K562 (cell line): ENCODE data around the gene CYB5D1. TPM values are rescaled to one million over a fixed set of nuclear protein-coding genes. Genes with fewer than 3 reads are reported as not detected.

Experiments used
- ATAC-seq: fragments of 200-7000 bp; cut with Tn5 transposase; 3 replicates; pipeline ENCODE4 v1.9.1; 2020; ENCODE audit warnings: moderate library complexity
- BruUV-seq: library from RNA; stranded (reverse); fragments of 400-500 nt; replicated peaks from 2 replicates; lab custom pipeline; 2021; lab: Mats Ljungman, UMichigan
- CTCF ChIA-PET: fragments of 300-600 bp; formaldehyde crosslinking; extraction: SDS; loops from one replicate; lab custom pipeline; 2021; ENCODE audit warnings: low intra/inter-chr PET ratio; lab: Yijun Ruan, JAX
- POLR2A ChIA-PET: fragments of 300-600, 350-650 bp; sonication (Branson Sonifier 250); formaldehyde crosslinking; extraction: SDS; loops from one replicate; lab custom pipeline; 2021; ENCODE audit warnings: antibody characterized with exemption, inconsistent platforms; lab: Yijun Ruan, JAX
- DNase-seq, 4 experiments: peaks; one replicate each; pipeline versions ENCODE4 v3.0.0 to v3.0.0-alpha.2; 2011 to 2018; ENCODE audit warnings: low spot score in 3 of 4, mixed read lengths in 3 of 4; ENCODE audit errors: extremely low read depth in 1 of 4
- FAIRE-seq: peaks from 2 replicates; lab custom pipeline; 2011; peaks lifted over from hg19 to GRCh38; lab: Jason Lieb, UNC
- H2AFZ ChIP-seq: 2 replicates; pipeline ENCODE4 v1.6.0; 2011; ENCODE audit warnings: low read depth, low read length, control low read depth, inconsistent platforms
- H3K27ac ChIP-seq: fragments of 200-600 bp; 3 replicates; pipeline ENCODE4 v1.8.0; 2011; ENCODE audit warnings: low read depth, mild to moderate bottlenecking, control low read depth, inconsistent platforms, low read length, moderate library complexity, mixed read lengths; ENCODE audit errors: extremely low read depth
- H3K27me3 ChIP-seq, 2 experiments: fragments of 300-600 bp in 1 of 2; 2 replicates in 1 of 2; 3 replicates in 1 of 2; pipeline versions ENCODE4 v1.6.0 to v1.8.0; 2011; ENCODE audit warnings: inconsistent platforms in 2 of 2, low read length in 2 of 2, mild to moderate bottlenecking in 1 of 2, mixed read lengths in 1 of 2, moderate library complexity in 1 of 2; ENCODE audit not compliant: control insufficient read depth in 2 of 2, insufficient read depth in 2 of 2
- H3K36me3 ChIP-seq: fragments of 300-600 bp; 3 replicates; pipeline ENCODE4 v1.8.0; 2011; ENCODE audit warnings: mild to moderate bottlenecking, low read length, inconsistent platforms; ENCODE audit not compliant: control insufficient read depth, insufficient read depth
- H3K4me1 ChIP-seq, 2 experiments: fragments of 200-600 bp in 1 of 2; replicated peaks in 1 of 2; 2 replicates in 1 of 2; 3 replicates in 1 of 2; pipeline versions ENCODE4 v1.5.1 to v1.8.0; 2011; ENCODE audit warnings: inconsistent platforms in 2 of 2, low read length in 2 of 2, mild to moderate bottlenecking in 1 of 2, mixed read lengths in 1 of 2, moderate library complexity in 1 of 2; ENCODE audit not compliant: control insufficient read depth in 2 of 2, insufficient read depth in 2 of 2
- H3K4me2 ChIP-seq: 2 replicates; pipeline ENCODE4 v1.6.1; 2011; ENCODE audit warnings: low read length, control low read depth, inconsistent platforms, mixed read lengths; ENCODE audit not compliant: insufficient read depth
- H3K4me3 ChIP-seq: fragments of 200-600 bp; sonication (generic), shearing (Covaris generic); 2 replicates; pipeline ENCODE4 v1.5.1; 2016; ENCODE audit warnings: control low read depth, inconsistent platforms
- H3K79me2 ChIP-seq: fragments of 200-600 bp; 3 replicates; pipeline ENCODE4 v1.8.0; 2011; ENCODE audit warnings: low read length, inconsistent platforms; ENCODE audit not compliant: control insufficient read depth, insufficient read depth
- H3K9ac ChIP-seq, 2 experiments: 2 replicates each; pipeline versions ENCODE4 v1.6.0 to v1.6.1; 2011; ENCODE audit warnings: low read depth in 2 of 2, low read length in 2 of 2, control low read depth in 1 of 2, inconsistent platforms in 1 of 2, mild to moderate bottlenecking in 1 of 2, mixed read lengths in 1 of 2; ENCODE audit not compliant: insufficient read depth in 1 of 2
- H3K9me1 ChIP-seq: one replicate; pipeline ENCODE4 v1.6.0; 2011; ENCODE audit warnings: inconsistent platforms, mild to moderate bottlenecking, low read length, moderate library complexity; ENCODE audit not compliant: control insufficient read depth, insufficient read depth
- H3K9me3 ChIP-seq: replicated peaks from 2 replicates; pipeline ENCODE4 v1.5.1; 2011; ENCODE audit warnings: low read depth, low read length, inconsistent platforms; ENCODE audit not compliant: control insufficient read depth, insufficient read depth
- H4K20me1 ChIP-seq: replicated peaks from 2 replicates; pipeline ENCODE4 v1.6.1; 2011; ENCODE audit warnings: low read length, inconsistent platforms, mixed read lengths; ENCODE audit not compliant: control insufficient read depth, insufficient read depth
- ZBTB34 ChIP-seq: fragments of 250-450 bp; sonication (Bioruptor Pico); IDR thresholded peaks from 2 replicates; pipeline ENCODE4 v1.8.0; 2021; ENCODE audit warnings: mild to moderate bottlenecking, moderate library complexity
- WGBS: fragments of 100-300 bp; shearing (Covaris generic); methylation state at CpG from one replicate; pipeline ENCODE4 v1.1.6; 2016; ENCODE audit warnings: low coverage, mixed read lengths; ENCODE audit not compliant: insufficient coverage; ENCODE audit errors: missing lambda C conversion rate; 5-methylcytosine and 5-hydroxymethylcytosine counted together
- in situ Hi-C: fragments of 300-500 bp; cut with MboI; formaldehyde crosslinking; loops from 4 replicates; pipeline ENCODE4 v1.15.0; 2018; ENCODE audit warnings: inconsistent platforms, mixed read lengths
- intact Hi-C: fragments of 100-400 bp; cut with micrococcal nuclease; formaldehyde crosslinking; loops from 2 replicates; pipeline ENCODE4 v1.14.2; 2022
- polyA plus RNA-seq, 8 experiments: library from polyadenylated mRNA; depleted of rRNA in 4 of 8; stranded (reverse) in 5 of 8; unstranded in 3 of 8; fragments of >200 nt; fragmentation: Nextera tagmentation in 2 of 8; fragmentation: Illumina TruSeq in 1 of 8; extraction: Ambion mirVana in 2 of 8; extraction: Trizol in 1 of 8; gene quantifications; 2 replicates each; pipeline versions ENCODE4 v1.2.1 to v1.2.3, GENCODE V29; 2011 to 2014; ENCODE audit warnings: inconsistent platforms in 1 of 8, missing spikeins in 1 of 8
- total RNA-seq, 7 experiments: library from RNA; depleted of rRNA in 6 of 7; stranded (reverse); fragments of >200 nt in 6 of 7; fragmentation: Illumina TruSeq in 2 of 7; extraction: Trizol in 2 of 7; gene quantifications; 2 replicates each; pipeline versions ENCODE4 v1.2.1 to v1.2.3, GENCODE V29; 2011 to 2021; ENCODE audit warnings: low replicate concordance in 1 of 7
- TF ChIP-seq, protein P1 (sequence below), 2 experiments: fragments of 150-350 bp in 1 of 2; IDR thresholded peaks; 2 replicates each; pipeline ENCODE4 v1.6.1; 2012 to 2016; ENCODE audit warnings: low read depth in 2 of 2, low read length in 2 of 2, mild to moderate bottlenecking in 1 of 2, moderate library complexity in 1 of 2

CYB5D1 gene
- total and polyA plus RNA-seq, 9 of the 15 experiments (the other 6 are each of a cell fraction or from before 2014, with no cell fraction given), result 2.4 to 7.9 (median 5.7) TPM

- in situ Hi-C loops, result loop anchor here (5.0 kb wide), 1 partner anchor 147 kb away; no protein-coding TSS in a partner anchor
- TF ChIP-seq ZBTB34 (CRISPR knock-in tag), result no peak
- TF ChIP-seq, protein P1, sequence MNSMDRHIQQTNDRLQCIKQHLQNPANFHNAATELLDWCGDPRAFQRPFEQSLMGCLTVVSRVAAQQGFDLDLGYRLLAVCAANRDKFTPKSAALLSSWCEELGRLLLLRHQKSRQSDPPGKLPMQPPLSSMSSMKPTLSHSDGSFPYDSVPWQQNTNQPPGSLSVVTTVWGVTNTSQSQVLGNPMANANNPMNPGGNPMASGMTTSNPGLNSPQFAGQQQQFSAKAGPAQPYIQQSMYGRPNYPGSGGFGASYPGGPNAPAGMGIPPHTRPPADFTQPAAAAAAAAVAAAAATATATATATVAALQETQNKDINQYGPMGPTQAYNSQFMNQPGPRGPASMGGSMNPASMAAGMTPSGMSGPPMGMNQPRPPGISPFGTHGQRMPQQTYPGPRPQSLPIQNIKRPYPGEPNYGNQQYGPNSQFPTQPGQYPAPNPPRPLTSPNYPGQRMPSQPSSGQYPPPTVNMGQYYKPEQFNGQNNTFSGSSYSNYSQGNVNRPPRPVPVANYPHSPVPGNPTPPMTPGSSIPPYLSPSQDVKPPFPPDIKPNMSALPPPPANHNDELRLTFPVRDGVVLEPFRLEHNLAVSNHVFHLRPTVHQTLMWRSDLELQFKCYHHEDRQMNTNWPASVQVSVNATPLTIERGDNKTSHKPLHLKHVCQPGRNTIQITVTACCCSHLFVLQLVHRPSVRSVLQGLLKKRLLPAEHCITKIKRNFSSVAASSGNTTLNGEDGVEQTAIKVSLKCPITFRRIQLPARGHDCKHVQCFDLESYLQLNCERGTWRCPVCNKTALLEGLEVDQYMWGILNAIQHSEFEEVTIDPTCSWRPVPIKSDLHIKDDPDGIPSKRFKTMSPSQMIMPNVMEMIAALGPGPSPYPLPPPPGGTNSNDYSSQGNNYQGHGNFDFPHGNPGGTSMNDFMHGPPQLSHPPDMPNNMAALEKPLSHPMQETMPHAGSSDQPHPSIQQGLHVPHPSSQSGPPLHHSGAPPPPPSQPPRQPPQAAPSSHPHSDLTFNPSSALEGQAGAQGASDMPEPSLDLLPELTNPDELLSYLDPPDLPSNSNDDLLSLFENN (IDR thresholded peaks at IDR 0.05; ENCODE audit: low read depth in 2 of 2, low read length in 2 of 2), result no peak
- TF ChIP-seq, all 486 proteins: peak for 0
- Histone ChIP-seq H4K20me1 (no peaks in the 10 kb centered on the region), H3K9ac (no peak overlapping the region), H3K27ac (no peak overlapping the region), H2AFZ (no peak overlapping the region), H3K9me3 (no peaks in the 10 kb centered on the region), H3K4me1 (peaks cover 7 to 9% of the 10 kb centered on the region in 2 experiments; a peak in 3 of 5 replicates), H3K36me3 (peaks cover 33% of the 10 kb centered on the region; the same call in 2 of the 3 replicates), H3K9me1 (no peaks in the 10 kb centered on the region), H3K79me2 (peaks cover 8% of the 10 kb centered on the region; the same call in 1 of the 3 replicates), H3K27me3 (no peaks in the 10 kb centered on the region), H3K4me2 (no peak overlapping the region), H3K4me3 (no peak overlapping the region)
- intact Hi-C loops, result no loop called here
- ATAC-seq (no peak), DNase-seq (no peak), FAIRE-seq (no peak)
- 88% methylated on average over 12 of the region's 15 CpGs for WGBS
- ChIA-PET POLR2A (interaction anchor here (0.7 to 1.0 kb wide), 2 partner anchors 13 to 53 kb away, joined by 3 to 5 read pairs; partner anchors contain the start of gene NAA38), CTCF (no interaction called here)
- BruUV-seq, result no TSS peak
Observed at GRCh38 chr17:7910281-7910680, 52.5 kb downstream of the CYB5D1 start.
